Fibroblast of skin of back (primary cell): ENCODE results near the gene PICK1.

Experiments used
- DNase-seq: peaks from one replicate; pipeline ENCODE4 v3.0.0-alpha.2; 2013

Gene PICK1

GRCh38 chr22:38089474-38089851 is 32.3 kb downstream of the PICK1 start:
- no peak for DNase-seq

GRCh38 chr22:38097058-38097457 is 39.9 kb downstream of the PICK1 start:
- no peak for DNase-seq

GRCh38 chr22:38097557-38098409 is 40.6 kb downstream of the PICK1 start:
- DNase-seq = peak; percentile 27

- peak; percentile 68 for DNase-seq
These were observed 41.4 kb downstream of the PICK1 start for GRCh38 chr22:38098410-38099249.

GRCh38 chr22:38103641-38104040 is 46.4 kb downstream of the PICK1 start:
- no peak for DNase-seq

GRCh38 chr22:38104084-38104483 is 46.9 kb downstream of the PICK1 start:
- no peak for DNase-seq

GRCh38 chr22:38106814-38107578 is 49.8 kb downstream of the PICK1 start:
- DNase-seq = no peak

- DNase-seq = no peak
These were observed 50.7 kb downstream of the PICK1 start for GRCh38 chr22:38107692-38108515.

GRCh38 chr22:38108561-38109319 is 51.5 kb downstream of the PICK1 start:
- DNase-seq = no peak

GRCh38 chr22:38109371-38110001 is 52.3 kb downstream of the PICK1 start:
- no peak for DNase-seq

GRCh38 chr22:38110008-38110862 is 53.0 kb downstream of the PICK1 start, which contains the start of gene BAIAP2L2:
TSS of gene BAIAP2L2 (minus strand) at chr22:38110684. CDS start at chr22:38110525, 159 bp downstream.
- no peak for DNase-seq

- no peak for DNase-seq
These were observed 54.0 kb downstream of the PICK1 start for GRCh38 chr22:38110863-38111852.

GRCh38 chr22:38111925-38112355 is 54.7 kb downstream of the PICK1 start:
- no peak for DNase-seq

- no peak for DNase-seq
These were observed 55.2 kb downstream of the PICK1 start for GRCh38 chr22:38112381-38112780.

- DNase-seq = peak; percentile 75
These were observed 57.5 kb downstream of the PICK1 start for GRCh38 chr22:38114484-38115398.

- no peak for DNase-seq
These were observed 58.4 kb downstream of the PICK1 start for GRCh38 chr22:38115423-38116205.
